ENCODE data around the gene CDK3. TPM values are rescaled to one million over a fixed set of nuclear protein-coding genes. Genes with fewer than 3 reads are reported as not detected.
"Not testable (repeated sequence)": the region's sequence is repeated elsewhere in the genome, so short reads cannot be mapped to it uniquely, and the experiment has no call there.

CDK3 gene
- total RNA-seq, 1 experiment from 2014 or later = 11.7 TPM

DNA sequence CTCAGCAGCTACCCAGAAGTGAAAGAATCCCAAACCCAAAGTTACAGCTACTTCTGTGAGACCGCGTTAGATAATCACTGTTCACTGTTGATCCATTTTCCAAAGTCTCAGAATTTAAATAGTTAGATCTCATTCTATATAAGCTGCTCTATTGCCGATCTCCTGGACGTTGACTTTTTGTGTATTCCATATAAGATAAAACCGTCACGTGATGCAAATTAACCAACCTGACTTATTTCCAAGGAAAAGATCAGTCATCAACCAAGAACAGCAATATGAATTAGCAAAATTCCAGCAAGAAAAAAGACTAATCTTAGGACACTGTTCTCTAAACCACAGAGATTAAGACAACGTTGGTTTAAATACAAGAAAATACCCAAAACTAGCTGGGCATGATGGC, 30.0 kb upstream of the CDK3 start:
- WGBS (ENCODE audit: extremely low coverage, insufficient read length, low lambda C conversion rate) = no CpG with 5 or more reads among the region's 7 CpGs
- no peaks in the 10 kb centered on the region for H3K27me3 ChIP-seq (ENCODE audit: insufficient read depth, low read length)

DNA sequence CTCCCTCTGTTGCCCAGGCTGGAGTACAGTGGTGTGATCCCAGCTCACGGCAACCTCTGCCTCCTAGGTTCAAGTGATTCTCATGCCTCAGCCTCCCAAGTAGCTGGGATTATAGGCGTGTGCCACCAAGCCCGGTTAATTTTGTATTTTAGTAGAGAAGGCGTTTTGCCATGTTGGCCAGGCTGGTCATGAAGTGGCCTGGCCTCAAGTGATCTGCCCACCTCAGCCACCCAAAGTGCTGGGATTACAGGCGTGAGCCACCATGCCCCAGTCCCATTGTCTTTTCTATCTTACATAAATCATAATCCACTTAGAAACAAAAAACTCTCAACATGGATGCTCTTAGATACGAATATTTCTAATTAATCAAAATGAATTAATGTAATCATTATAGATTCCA, 25.5 kb upstream of the CDK3 start:
- H3K23me2 ChIP-seq (ENCODE audit: insufficient read length, low read depth, low read length, poor library complexity, severe bottlenecking) = peaks cover 11% of the 10 kb centered on the region
- not testable (repeated sequence) for H2BK15ac ChIP-seq (ENCODE audit: low read depth, low read length); H3K27ac Mint-ChIP-seq; H3K14ac ChIP-seq (ENCODE audit: insufficient read depth, low read length); H3K4me2 ChIP-seq (ENCODE audit: insufficient read depth, insufficient read length, low read length); H2BK12ac ChIP-seq (ENCODE audit: insufficient read length, low read depth, low read length); H3K79me1 ChIP-seq (ENCODE audit: insufficient read depth, low read depth, low read length, poor library complexity, severe bottlenecking); H2BK120ac ChIP-seq (ENCODE audit: low read depth, low read length, poor library complexity, severe bottlenecking); H4K8ac ChIP-seq (replicated peaks; ENCODE audit: insufficient read length, low read depth, low read length); H2AFZ ChIP-seq (ENCODE audit: low read length); H3T11ph ChIP-seq (ENCODE audit: low read length); H3K9ac ChIP-seq (ENCODE audit: extremely low read depth, insufficient read length, low read length); H3K27ac ChIP-seq (ENCODE audit: insufficient read length, low read depth, low read length); H3K27me3 Mint-ChIP-seq (ENCODE audit: low read depth); H2BK5ac ChIP-seq (ENCODE audit: insufficient read length, low read length); H3K9me3 ChIP-seq (ENCODE audit: control insufficient read depth, low read depth, low read length); H3K79me2 ChIP-seq (ENCODE audit: insufficient read depth, low read length); H2BK20ac ChIP-seq (ENCODE audit: low read depth, low read length, poor library complexity, severe bottlenecking); H3K9me3 Mint-ChIP-seq; H3K4ac ChIP-seq (ENCODE audit: low read depth, low read length); H3K56ac ChIP-seq (ENCODE audit: insufficient read length, low read depth, low read length); DNase-seq; H3K27me3 ChIP-seq (ENCODE audit: insufficient read depth, low read length); H3K18ac ChIP-seq (ENCODE audit: insufficient read length, low read depth, low read length); H4K5ac ChIP-seq (ENCODE audit: insufficient read length, low read depth, low read length); H2AK5ac ChIP-seq (ENCODE audit: insufficient read length, low read length); H4K20me1 ChIP-seq (ENCODE audit: control insufficient read depth, insufficient read depth, insufficient read length); H3K4me3 Mint-ChIP-seq; H3K4me1 ChIP-seq (ENCODE audit: insufficient read depth, low read length); H3K23ac ChIP-seq (ENCODE audit: insufficient read length, low read depth, low read length); H4K91ac ChIP-seq (ENCODE audit: insufficient read length, low read depth, low read length)
- Mint-ChIP-seq H3K4me1 (peaks cover 21 to 22% of the 10 kb centered on the region in 2 experiments), H3K36me3 (ENCODE audit: insufficient read depth in 1 of 3, low read depth in 3 of 3) (peaks cover 12 to 46% (median 43%) of the 10 kb centered on the region in 3 experiments; a peak in 6 of 7 replicates)
- 100% methylated on average over 1 of the region's 6 CpGs for WGBS (ENCODE audit: extremely low coverage, insufficient read length, low lambda C conversion rate)

More for the DNA sequence above, 30.0 kb upstream of the CDK3 start:
- Histone ChIP-seq H4K91ac (ENCODE audit: insufficient read length, low read depth, low read length) (no peak overlapping the region), H4K5ac (ENCODE audit: insufficient read length, low read depth, low read length) (no peak overlapping the region), H3K18ac (ENCODE audit: insufficient read length, low read depth, low read length) (no peak overlapping the region), H3K4ac (ENCODE audit: low read depth, low read length) (no peak overlapping the region), H4K20me1 (ENCODE audit: control insufficient read depth, insufficient read depth, insufficient read length) (no peaks in the 10 kb centered on the region), H3K56ac (ENCODE audit: insufficient read length, low read depth, low read length) (no peak overlapping the region), H3K4me1 (ENCODE audit: insufficient read depth, low read length) (no peaks in the 10 kb centered on the region), H3K9me3 (ENCODE audit: control insufficient read depth, low read depth, low read length) (no peaks in the 10 kb centered on the region), H3K27ac (ENCODE audit: insufficient read length, low read depth, low read length) (no peak overlapping the region), H2BK12ac (ENCODE audit: insufficient read length, low read depth, low read length) (no peak overlapping the region), H2BK20ac (ENCODE audit: low read depth, low read length, poor library complexity, severe bottlenecking) (no peak overlapping the region), H3K9ac (ENCODE audit: extremely low read depth, insufficient read length, low read length) (no peak overlapping the region), H2BK15ac (ENCODE audit: low read depth, low read length) (no peak overlapping the region), H3K79me2 (ENCODE audit: insufficient read depth, low read length) (no peaks in the 10 kb centered on the region), H3T11ph (ENCODE audit: low read length) (no peak overlapping the region), H3K4me2 (ENCODE audit: insufficient read depth, insufficient read length, low read length) (no peak overlapping the region), H4K8ac (replicated peaks; ENCODE audit: insufficient read length, low read depth, low read length) (no peak overlapping the region), H2AFZ (ENCODE audit: low read length) (no peak overlapping the region), H3K23me2 (ENCODE audit: insufficient read length, low read depth, low read length, poor library complexity, severe bottlenecking) (no peaks in the 10 kb centered on the region), H2BK5ac (ENCODE audit: insufficient read length, low read length) (no peak overlapping the region), H2BK120ac (ENCODE audit: low read depth, low read length, poor library complexity, severe bottlenecking) (no peak overlapping the region), H3K79me1 (ENCODE audit: insufficient read depth, low read depth, low read length, poor library complexity, severe bottlenecking) (no peaks in the 10 kb centered on the region), H3K23ac (ENCODE audit: insufficient read length, low read depth, low read length) (no peak overlapping the region), H2AK5ac (ENCODE audit: insufficient read length, low read length) (no peak overlapping the region), H3K14ac (ENCODE audit: insufficient read depth, low read length) (no peak overlapping the region)
- Mint-ChIP-seq H3K36me3 (ENCODE audit: insufficient read depth in 1 of 3, low read depth in 3 of 3) (peaks cover 4 to 37% (median 34%) of the 10 kb centered on the region in 3 experiments; a peak in 6 of 7 replicates), H3K9me3 (no peaks in the 10 kb centered on the region), H3K27ac (no peak overlapping the region; a peak in 1 of 7 replicates), H3K4me1 (peaks cover under 1 to 1% of the 10 kb centered on the region in 2 experiments; a peak in 1 of 4 replicates), H3K4me3 (no peak overlapping the region), H3K27me3 (ENCODE audit: low read depth) (no peaks in the 10 kb centered on the region)
- TF ChIP-seq, protein P1, sequence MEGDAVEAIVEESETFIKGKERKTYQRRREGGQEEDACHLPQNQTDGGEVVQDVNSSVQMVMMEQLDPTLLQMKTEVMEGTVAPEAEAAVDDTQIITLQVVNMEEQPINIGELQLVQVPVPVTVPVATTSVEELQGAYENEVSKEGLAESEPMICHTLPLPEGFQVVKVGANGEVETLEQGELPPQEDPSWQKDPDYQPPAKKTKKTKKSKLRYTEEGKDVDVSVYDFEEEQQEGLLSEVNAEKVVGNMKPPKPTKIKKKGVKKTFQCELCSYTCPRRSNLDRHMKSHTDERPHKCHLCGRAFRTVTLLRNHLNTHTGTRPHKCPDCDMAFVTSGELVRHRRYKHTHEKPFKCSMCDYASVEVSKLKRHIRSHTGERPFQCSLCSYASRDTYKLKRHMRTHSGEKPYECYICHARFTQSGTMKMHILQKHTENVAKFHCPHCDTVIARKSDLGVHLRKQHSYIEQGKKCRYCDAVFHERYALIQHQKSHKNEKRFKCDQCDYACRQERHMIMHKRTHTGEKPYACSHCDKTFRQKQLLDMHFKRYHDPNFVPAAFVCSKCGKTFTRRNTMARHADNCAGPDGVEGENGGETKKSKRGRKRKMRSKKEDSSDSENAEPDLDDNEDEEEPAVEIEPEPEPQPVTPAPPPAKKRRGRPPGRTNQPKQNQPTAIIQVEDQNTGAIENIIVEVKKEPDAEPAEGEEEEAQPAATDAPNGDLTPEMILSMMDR (conservative IDR thresholded peaks at IDR 0.05) = no peak
- no peak for DNase-seq

Measured in H9 (cell line).